Right lobe of liver (tissue), 6 donors: ENCODE measurements around the gene DIAPH3. TPM values are rescaled to one million over a fixed set of nuclear protein-coding genes. Genes with fewer than 3 reads are reported as not detected.

Experiments used
- ATAC-seq, 4 donors: fragments of 200-7000 bp; cut with Tn5 transposase; one replicate each; pipeline ENCODE4 v1.9.1; 2020; ENCODE audit warnings: mild to moderate bottlenecking in 4 of 4, moderate library complexity in 4 of 4
- DNase-seq, 3 donors: peaks; one replicate each; pipeline ENCODE4 v3.0.0-alpha.2; 2020
- H3K27ac ChIP-seq, 3 donors: fragments of 200-600 bp; one replicate each; pipeline ENCODE4 v1.8.0; 2022
- H3K27me3 ChIP-seq, 2 donors: fragments of 200-600 bp; one replicate each; pipeline ENCODE4 v1.8.0; 2022
- H3K36me3 ChIP-seq, 4 donors: fragments of 200-600 bp; sonication (generic) in 1 of 4; one replicate each; pipeline versions ENCODE4 v1.5.1 to v1.8.0; 2017 to 2022; ENCODE audit warnings: control low read depth in 1 of 4
- H3K4me1 ChIP-seq, 4 donors: fragments of 200-600 bp; sonication (generic) in 1 of 4; one replicate each; pipeline versions ENCODE4 v1.5.1 to v1.8.0; 2017 to 2022; ENCODE audit warnings: control low read depth in 1 of 4
- H3K4me3 ChIP-seq, 3 donors: fragments of 200-600 bp; one replicate each; pipeline ENCODE4 v1.8.0; 2022
- H3K9me3 ChIP-seq, 4 donors: fragments of 200-600 bp; sonication (generic) in 1 of 4; one replicate each; pipeline versions ENCODE4 v1.5.1 to v1.8.0; 2017 to 2022; ENCODE audit warnings: control low read depth in 1 of 4
- POLR2A ChIP-seq: fragments of 450-650 bp; IDR thresholded peaks from one replicate; pipeline ENCODE4 v1.6.1; 2017; ENCODE audit warnings: antibody characterized with exemption, mild to moderate bottlenecking
- WGBS: methylation state at CpG from one replicate; pipeline ENCODE4 v1.1.6; 2018; ENCODE audit warnings: low coverage, low lambda C conversion rate; ENCODE audit not compliant: insufficient coverage; ENCODE audit errors: missing lambda C conversion rate; 5-methylcytosine and 5-hydroxymethylcytosine counted together
- intact Hi-C, 2 donors: fragments of 100-400 bp; cut with DNase I; formaldehyde crosslinking; loops; one replicate each; pipeline versions ENCODE4 v1.11.2 to v1.14.1; 2022
- total RNA-seq, 6 experiments: library from RNA; depleted of rRNA in 2 of 6; stranded (reverse); fragments of >200 nt in 2 of 6; fragmentation: NEBNext Ultra II Directional in 3 of 6; extraction: Animal tissue kit (Norgen Biotek cat#: 25700) in 3 of 6; gene quantifications; one replicate each; pipeline versions ENCODE4 v1.1.0 to v1.2.4, GENCODE V29; 2016 to 2023
- TF ChIP-seq, protein P1 (sequence below), 4 donors: fragments of 200-600 bp in 3 of 4; fragments of 450-650 bp in 1 of 4; IDR thresholded peaks; one replicate each; pipeline versions ENCODE4 v1.5.1 to v1.8.0; 2016 to 2022; ENCODE audit warnings: antibody characterized with exemption in 4 of 4, mild to moderate bottlenecking in 2 of 4
- donor health status: DM: no; HTN: yes; CAD: no.
- donor health status: DM: no; HTN: no; CAD: no.
- donor health status: DM: no; HTN: no; CAD: no.
- donor health status: DM: no; HTN: yes; CAD: no.
- donor health status: DM: no; HTN: yes; CAD: no.

The DIAPH3 gene
- total RNA-seq, 6 experiments from 2014 or later: 0.10 to 1.6 (median 0.93) TPM; not detected in 1

GRCh38 chr13:59680429-59681024 lies 483.2 kb downstream of the DIAPH3 start:
- DNase-seq (no peak), ATAC-seq (peak; percentile 75 to 77 (median 76))
- Histone ChIP-seq H3K4me3 (no peak overlapping the region), H3K27me3 (no peaks in the 10 kb centered on the region), H3K9me3 (no peaks in the 10 kb centered on the region), H3K4me1 (peaks cover 0 to 2% (median 0%) of the 10 kb centered on the region in 4 donors), H3K27ac (no peak overlapping the region), H3K36me3 (no peaks in the 10 kb centered on the region)
- intact Hi-C loops: no loop called here
- 35% methylated on average over 7 of the region's 7 CpGs for WGBS
- TF ChIP-seq, protein P1, sequence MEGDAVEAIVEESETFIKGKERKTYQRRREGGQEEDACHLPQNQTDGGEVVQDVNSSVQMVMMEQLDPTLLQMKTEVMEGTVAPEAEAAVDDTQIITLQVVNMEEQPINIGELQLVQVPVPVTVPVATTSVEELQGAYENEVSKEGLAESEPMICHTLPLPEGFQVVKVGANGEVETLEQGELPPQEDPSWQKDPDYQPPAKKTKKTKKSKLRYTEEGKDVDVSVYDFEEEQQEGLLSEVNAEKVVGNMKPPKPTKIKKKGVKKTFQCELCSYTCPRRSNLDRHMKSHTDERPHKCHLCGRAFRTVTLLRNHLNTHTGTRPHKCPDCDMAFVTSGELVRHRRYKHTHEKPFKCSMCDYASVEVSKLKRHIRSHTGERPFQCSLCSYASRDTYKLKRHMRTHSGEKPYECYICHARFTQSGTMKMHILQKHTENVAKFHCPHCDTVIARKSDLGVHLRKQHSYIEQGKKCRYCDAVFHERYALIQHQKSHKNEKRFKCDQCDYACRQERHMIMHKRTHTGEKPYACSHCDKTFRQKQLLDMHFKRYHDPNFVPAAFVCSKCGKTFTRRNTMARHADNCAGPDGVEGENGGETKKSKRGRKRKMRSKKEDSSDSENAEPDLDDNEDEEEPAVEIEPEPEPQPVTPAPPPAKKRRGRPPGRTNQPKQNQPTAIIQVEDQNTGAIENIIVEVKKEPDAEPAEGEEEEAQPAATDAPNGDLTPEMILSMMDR (IDR thresholded peaks at IDR 0.05): peak; percentile 54 to 81 (median 78)
- TF ChIP-seq POLR2A: no peak

DNA sequence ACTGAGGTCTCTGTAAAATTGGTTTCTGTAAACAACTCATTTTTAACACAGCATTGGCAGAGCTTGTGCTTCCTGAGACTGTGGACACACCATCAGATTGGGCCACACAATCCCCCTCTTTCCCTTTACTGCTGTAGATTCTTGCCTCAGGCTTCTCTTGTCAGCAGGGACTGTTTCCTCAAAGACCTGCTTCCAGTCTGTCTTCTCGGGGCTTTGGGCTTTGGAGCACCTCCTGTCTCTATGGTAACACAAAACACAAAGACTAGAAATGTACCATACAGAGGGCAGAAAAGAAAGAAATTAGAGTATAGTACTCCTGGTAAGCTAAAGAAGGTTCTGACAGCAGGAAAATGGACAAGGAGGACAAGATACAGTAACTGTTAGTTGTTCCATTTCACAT lies 484.5 kb downstream of the DIAPH3 start:
- no peaks in the 10 kb centered on the region for H3K4me1 ChIP-seq
- intact Hi-C loops: loop anchor here (5.0 to 10.0 kb wide), 2 partner anchors 93 to 284 kb away; no protein-coding TSS in a partner anchor
- WGBS: 62% methylated on average over 1 of the region's 1 CpG

GRCh38 chr13:59677966-59678814 lies 485.5 kb downstream of the DIAPH3 start:
- intact Hi-C loops: loop anchor here (5.0 to 10.0 kb wide), 2 partner anchors 94 to 283 kb away; no protein-coding TSS in a partner anchor
- H3K27me3 ChIP-seq: no peaks in the 10 kb centered on the region
- TF ChIP-seq POLR2A: no peak
- TF ChIP-seq, protein P1 (IDR thresholded peaks at IDR 0.05): peak; percentile 66 to 83 (median 76)
- no peak for DNase-seq
- H3K36me3 ChIP-seq: no peaks in the 10 kb centered on the region
- no peaks in the 10 kb centered on the region for H3K9me3 ChIP-seq
- no peak overlapping the region for H3K4me3 ChIP-seq
- WGBS: 63% methylated on average over 6 of the region's 6 CpGs
- no peak overlapping the region for H3K27ac ChIP-seq
- peak; percentile 71 to 92 (median 78) for ATAC-seq
- no peaks in the 10 kb centered on the region for H3K4me1 ChIP-seq

More for the DNA sequence above, 484.5 kb downstream of the DIAPH3 start:
- Histone ChIP-seq H3K36me3 (no peaks in the 10 kb centered on the region), H3K9me3 (no peaks in the 10 kb centered on the region), H3K4me3 (no peak overlapping the region), H3K27ac (no peak overlapping the region), H3K27me3 (no peaks in the 10 kb centered on the region)
- no peak for DNase-seq
- ATAC-seq: no peak
- TF ChIP-seq, protein P1 (IDR thresholded peaks at IDR 0.05): no peak
- no peak for TF ChIP-seq POLR2A

GRCh38 chr13:59677430-59677829 lies 486.3 kb downstream of the DIAPH3 start:
- intact Hi-C loops: loop anchor here (5.0 to 10.0 kb wide), 2 partner anchors 95 to 283 kb away; no protein-coding TSS in a partner anchor
- Histone ChIP-seq H3K27ac (no peak overlapping the region), H3K4me3 (no peak overlapping the region), H3K36me3 (no peaks in the 10 kb centered on the region), H3K4me1 (no peaks in the 10 kb centered on the region), H3K9me3 (no peaks in the 10 kb centered on the region), H3K27me3 (no peaks in the 10 kb centered on the region)
- ATAC-seq: no peak
- TF ChIP-seq POLR2A: no peak
- TF ChIP-seq, protein P1 (IDR thresholded peaks at IDR 0.05): no peak
- no peak for DNase-seq
